Non-pigmented ciliary epithelial cell (primary cell): Measurements from ENCODE around the gene NOG.

Experiments
- DNase-seq: peaks from one replicate; pipeline ENCODE4 v3.0.0-alpha.2; 2010; ENCODE audit warnings: low read depth

NOG gene

DNA sequence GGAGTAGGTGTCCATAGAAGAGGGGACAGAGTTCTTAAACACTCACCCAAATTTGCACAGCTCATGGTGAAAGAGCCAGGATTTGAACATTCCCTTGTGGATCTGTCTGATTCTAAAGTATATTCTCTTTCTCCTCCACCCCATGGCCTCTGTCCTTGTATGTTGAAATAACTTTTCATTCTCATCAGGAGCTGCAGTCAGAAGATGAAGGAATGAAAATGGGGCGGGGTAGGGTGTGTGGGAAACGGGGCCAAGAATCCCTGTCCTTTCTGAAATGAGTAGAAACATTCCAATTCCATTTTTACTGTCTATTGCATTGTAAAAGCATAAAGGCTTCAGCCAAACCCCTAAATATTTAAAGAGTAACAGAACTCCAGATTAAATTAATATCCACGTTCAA, 42.8 kb downstream of the NOG start:
- no peak for DNase-seq

DNA sequence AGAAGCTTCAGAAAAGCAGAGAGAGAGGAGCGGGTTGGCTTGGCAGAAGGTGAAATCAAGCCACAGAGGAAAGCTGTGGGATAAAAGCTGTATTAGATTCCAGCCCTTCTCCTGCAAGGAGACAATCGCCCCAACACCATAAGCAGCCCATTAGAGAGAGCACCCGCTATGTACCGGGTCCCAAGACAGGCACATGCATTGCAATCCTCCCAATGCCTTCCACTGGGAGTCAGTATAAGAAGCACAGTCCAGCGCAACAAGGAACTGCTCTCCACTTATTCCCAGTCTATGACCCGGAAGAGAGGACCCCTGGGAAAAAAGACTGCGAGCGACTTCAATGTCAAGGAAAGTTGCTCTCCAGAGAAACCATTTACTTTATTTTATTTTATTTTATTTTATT, 43.8 kb downstream of the NOG start:
- DNase-seq = no peak

DNA sequence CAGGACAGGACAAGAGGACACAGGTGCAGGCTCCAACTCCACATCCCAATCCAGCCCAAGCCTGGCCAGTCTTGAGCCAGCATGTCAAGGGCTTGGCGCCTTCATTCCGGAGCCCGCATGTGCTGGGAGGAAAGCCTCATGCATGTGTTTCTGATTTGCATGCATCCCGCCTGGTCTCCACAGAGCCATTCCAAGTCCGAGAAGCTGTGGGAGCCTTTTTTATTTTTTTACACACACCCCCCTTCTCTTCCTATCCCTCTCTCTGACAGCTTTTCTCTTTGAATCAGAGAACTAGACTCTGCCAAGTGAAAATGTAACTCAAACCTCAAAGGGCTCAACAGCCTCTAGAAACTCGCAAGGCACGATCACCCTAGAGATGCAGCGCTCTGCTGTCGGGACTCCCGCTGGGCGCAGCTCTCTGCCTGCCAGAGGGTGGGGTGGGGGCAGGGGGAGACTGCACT, 45.1 kb downstream of the NOG start:
- DNase-seq = no peak

DNA sequence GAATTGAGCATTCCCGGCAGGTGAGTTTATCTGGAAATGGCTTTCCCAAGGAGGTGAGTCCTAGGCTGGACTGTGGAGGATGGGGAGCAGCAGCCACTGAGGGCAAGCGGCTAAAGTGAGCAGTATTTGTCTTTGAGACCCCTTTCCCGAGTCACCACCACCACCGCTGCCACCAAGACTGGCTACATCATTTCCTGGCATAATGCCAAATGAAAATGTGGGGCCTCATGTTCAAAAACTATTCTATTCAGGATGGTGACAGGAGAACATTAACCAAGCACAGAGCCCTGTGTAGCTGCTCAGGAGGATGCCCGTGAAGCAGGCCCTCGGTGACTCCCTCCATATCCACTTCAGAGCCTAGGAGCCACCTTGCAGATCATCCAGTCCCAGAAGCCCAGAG, 46.0 kb downstream of the NOG start:
- no peak for DNase-seq

DNA sequence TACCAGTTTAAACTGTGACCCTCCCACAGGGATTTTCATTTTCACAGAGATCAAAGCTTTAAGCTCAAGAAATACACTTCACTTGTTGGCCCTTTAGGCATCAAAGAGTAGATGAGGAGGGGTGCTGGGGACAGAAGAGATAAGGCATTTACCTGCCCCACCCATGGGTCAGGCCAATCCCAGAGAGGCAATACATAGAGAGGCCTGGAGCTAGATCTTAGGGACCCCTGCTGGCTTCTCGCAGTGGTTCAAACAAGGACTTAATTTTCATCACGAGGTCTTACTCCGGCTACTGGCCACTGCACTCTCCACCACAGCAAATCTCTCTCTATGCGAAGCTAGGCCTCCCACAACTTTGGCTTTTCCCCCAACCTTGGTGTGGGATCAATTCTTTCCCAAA, 46.6 kb downstream of the NOG start:
- DNase-seq = no peak

DNA sequence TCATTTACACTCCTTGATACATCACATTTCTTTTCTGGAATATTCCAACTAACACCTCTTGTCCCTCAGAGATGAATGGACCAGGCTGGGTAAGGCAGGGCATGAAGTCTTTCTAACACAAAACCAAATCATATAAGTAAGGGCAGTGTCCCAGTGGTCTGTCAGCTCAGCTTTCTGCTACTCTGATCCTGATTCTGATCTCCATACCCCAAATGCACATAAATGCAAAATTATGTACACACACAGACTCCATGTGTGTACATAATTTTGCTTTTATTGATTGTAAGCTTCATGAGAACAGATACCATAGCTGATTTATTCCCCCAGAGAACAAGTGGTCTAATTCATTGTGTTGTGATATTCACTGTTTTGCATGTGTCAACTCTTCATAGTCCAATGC, 47.9 kb downstream of the NOG start:
- no peak for DNase-seq

DNA sequence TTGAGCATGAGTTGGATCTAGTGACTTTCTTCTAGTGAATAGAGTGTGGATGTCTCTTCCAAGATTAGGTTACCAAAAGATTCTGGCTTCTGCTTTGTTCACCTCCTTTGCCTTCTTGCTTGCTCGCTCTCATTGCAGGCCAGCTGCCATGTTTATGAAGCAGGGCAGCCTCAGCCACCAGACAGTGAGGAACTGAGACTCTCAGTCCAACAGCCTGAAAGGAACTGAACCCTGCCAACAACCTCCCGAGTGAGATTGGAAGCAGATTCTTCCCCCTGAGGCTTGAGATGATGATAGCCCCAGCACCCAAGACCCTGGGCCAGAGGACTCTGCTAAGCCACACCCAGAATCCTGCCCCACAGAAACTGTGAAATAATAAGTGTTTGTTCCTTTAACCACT, 48.4 kb downstream of the NOG start:
- DNase-seq = no peak

DNA sequence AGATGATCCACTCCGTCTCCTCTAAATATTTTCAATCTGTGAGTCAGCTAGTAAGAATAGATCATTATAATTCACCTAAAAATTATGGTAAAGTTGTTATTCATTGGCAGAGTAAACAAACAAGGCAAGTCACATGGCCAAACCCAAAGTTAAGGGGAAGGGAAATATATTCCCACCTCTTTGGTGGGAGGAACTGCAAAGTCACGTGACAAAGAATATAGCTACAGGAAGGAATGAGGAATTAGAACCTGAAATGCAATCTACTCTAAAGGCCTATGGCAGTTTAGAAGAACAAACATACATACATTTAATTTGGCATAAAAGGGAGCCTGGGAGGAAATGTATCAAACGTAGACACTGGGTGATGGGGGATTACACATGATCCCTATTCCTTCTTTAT, 48.9 kb downstream of the NOG start:
- DNase-seq = no peak
